Mesodermal cell (in vitro differentiated cells): ENCODE results near the gene PKD2L1.

Experiments used
- H3K27ac ChIP-seq: 2 replicates; pipeline ENCODE4 v1.7.0; 2013; ENCODE audit warnings: mild to moderate bottlenecking, low read depth, low read length, moderate library complexity; ENCODE audit not compliant: severe bottlenecking
- H3K36me3 ChIP-seq: 2 replicates; pipeline ENCODE4 v1.7.1; 2013; ENCODE audit warnings: mild to moderate bottlenecking, low read length, moderate library complexity; ENCODE audit not compliant: control insufficient read depth, insufficient read depth
- H3K4me1 ChIP-seq: one replicate; pipeline ENCODE4 v1.7.1; 2013; ENCODE audit warnings: mild to moderate bottlenecking, low read length; ENCODE audit not compliant: insufficient read depth, control insufficient read depth, poor library complexity, severe bottlenecking
- H3K4me3 ChIP-seq: 2 replicates; pipeline ENCODE4 v1.7.0; 2013; ENCODE audit warnings: low read length, control low read depth, mild to moderate bottlenecking; ENCODE audit not compliant: insufficient read depth, poor library complexity, severe bottlenecking; ENCODE audit errors: extremely low read depth
- H3K9me3 ChIP-seq: 2 replicates; pipeline ENCODE4 v1.7.1; 2013; ENCODE audit warnings: mild to moderate bottlenecking, low read length, moderate library complexity; ENCODE audit not compliant: control insufficient read depth
- WGBS, 2 experiments: methylation state at CpG; one replicate each; pipeline ENCODE4 v1.1.5; 2013; ENCODE audit warnings: missing lambda C conversion rate in 2 of 2; ENCODE audit not compliant: insufficient coverage in 2 of 2; 5-methylcytosine and 5-hydroxymethylcytosine counted together

The PKD2L1 gene

DNA sequence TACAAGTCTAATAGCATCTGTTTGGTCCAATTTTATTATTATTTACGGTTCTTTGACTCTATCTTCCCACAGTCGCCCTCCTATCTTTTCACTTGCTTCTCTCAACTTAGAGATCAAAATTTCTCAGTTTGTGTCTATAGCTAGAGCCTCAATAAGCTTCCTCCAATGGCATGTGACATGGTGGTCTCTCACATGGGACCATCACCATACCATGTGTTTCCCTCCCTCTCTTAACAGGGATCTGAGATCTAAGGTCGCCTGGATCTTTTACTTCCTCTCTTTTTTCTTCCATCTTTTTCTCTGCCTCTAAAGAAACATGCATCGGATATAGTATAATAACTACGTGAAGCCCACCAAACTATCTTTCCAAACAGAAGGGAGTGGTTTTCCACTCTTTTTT lies 1.8 kb downstream of the PKD2L1 start:
- no peaks in the 10 kb centered on the region for H3K4me1 ChIP-seq
- no peaks in the 10 kb centered on the region for H3K36me3 ChIP-seq
- H3K27ac ChIP-seq = no peak overlapping the region
- WGBS, 2 experiments = 23 to 43% methylated on average over 3 to 4 of the region's 5 CpGs
- H3K4me3 ChIP-seq = no peak overlapping the region
- H3K9me3 ChIP-seq = no peaks in the 10 kb centered on the region

DNA sequence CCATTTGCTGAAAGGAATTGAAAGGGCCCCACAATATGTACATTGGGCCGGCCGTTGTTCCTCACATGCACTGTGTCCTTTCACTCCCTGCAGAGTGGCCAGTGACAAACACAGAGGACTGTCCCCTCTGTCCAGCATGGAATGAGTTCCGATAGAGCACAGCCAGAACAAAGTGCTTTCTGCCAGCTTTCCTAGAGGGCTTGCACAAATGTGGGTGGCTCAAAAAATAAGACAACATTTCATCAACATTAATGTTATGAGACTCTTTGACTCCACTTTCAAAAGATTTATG lies 2.4 kb downstream of the PKD2L1 start:
- Histone ChIP-seq H3K4me3 (no peak overlapping the region), H3K4me1 (no peaks in the 10 kb centered on the region), H3K36me3 (no peaks in the 10 kb centered on the region), H3K9me3 (no peaks in the 10 kb centered on the region), H3K27ac (no peak overlapping the region)
- 65 to 86% methylated on average over 3 of the region's 3 CpGs for WGBS, 2 experiments

GRCh38 chr10:100327007-100327717 lies 2.9 kb downstream of the PKD2L1 start:
- Histone ChIP-seq H3K4me1 (no peaks in the 10 kb centered on the region), H3K36me3 (no peaks in the 10 kb centered on the region), H3K4me3 (no peak overlapping the region), H3K27ac (no peak overlapping the region), H3K9me3 (no peaks in the 10 kb centered on the region)
- 57 to 63% methylated on average over 8 of the region's 8 CpGs for WGBS, 2 experiments

GRCh38 chr10:100325158-100325557 lies 4.9 kb downstream of the PKD2L1 start:
- H3K4me1 ChIP-seq = no peaks in the 10 kb centered on the region
- H3K27ac ChIP-seq = no peak overlapping the region
- WGBS, 2 experiments = 26 to 30% methylated on average over 5 to 7 of the region's 7 CpGs

DNA sequence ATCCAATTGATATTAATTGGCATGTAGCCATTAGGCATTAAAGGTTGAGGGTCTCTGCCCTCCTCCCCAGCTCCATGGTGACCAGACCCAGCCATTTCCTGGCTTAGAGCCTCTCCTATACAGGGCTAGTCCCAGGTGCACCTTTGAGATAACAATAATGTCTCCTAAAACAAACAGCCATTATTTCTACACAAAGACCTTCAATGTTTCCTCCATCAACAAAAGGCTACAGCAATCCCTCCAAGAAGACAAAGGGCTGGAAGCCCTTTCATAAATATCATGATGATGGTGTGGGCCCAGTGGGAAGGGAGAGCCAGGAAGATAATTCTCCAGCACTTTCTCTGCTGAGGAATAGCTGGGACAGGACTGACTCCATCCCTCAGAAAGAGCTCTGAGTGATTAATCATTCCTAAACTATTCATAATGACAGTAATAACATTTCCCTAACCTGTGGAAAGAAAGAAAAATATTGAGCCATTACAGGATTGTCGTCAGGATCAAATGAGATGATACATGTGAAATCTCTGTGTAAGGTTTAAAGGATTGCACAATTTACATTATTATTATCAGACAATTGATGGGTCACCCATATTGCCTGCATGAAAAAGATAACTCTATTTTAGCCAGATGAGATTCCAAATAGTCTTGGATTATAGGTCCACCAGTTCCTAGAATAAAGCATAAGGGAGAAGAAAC lies 10.2 kb downstream of the PKD2L1 start:
- no peaks in the 10 kb centered on the region for H3K36me3 ChIP-seq
- no peak overlapping the region for H3K4me3 ChIP-seq
- no peaks in the 10 kb centered on the region for H3K4me1 ChIP-seq
- no peaks in the 10 kb centered on the region for H3K9me3 ChIP-seq
- no peak overlapping the region for H3K27ac ChIP-seq
- WGBS, 2 experiments = no CpG with 5 or more reads among the region's 1 CpG

More at GRCh38 chr10:100325158-100325557, 4.9 kb downstream of the PKD2L1 start:
- no peak overlapping the region for H3K4me3 ChIP-seq
- no peaks in the 10 kb centered on the region for H3K9me3 ChIP-seq
- no peaks in the 10 kb centered on the region for H3K36me3 ChIP-seq

GRCh38 chr10:100318207-100318606 lies 11.8 kb downstream of the PKD2L1 start:
- Histone ChIP-seq H3K4me3 (no peak overlapping the region), H3K9me3 (no peaks in the 10 kb centered on the region), H3K4me1 (no peaks in the 10 kb centered on the region), H3K27ac (no peak overlapping the region), H3K36me3 (no peaks in the 10 kb centered on the region)
- WGBS, 2 experiments = no CpG with 5 or more reads among the region's 4 CpGs

- H3K36me3 ChIP-seq = no peaks in the 10 kb centered on the region
- 77 to 98% methylated on average over 3 of the region's 4 CpGs for WGBS, 2 experiments
- no peaks in the 10 kb centered on the region for H3K9me3 ChIP-seq
- no peak overlapping the region for H3K27ac ChIP-seq
- H3K4me3 ChIP-seq = no peak overlapping the region
- H3K4me1 ChIP-seq = no peaks in the 10 kb centered on the region
Measured at GRCh38 chr10:100315615-100316014, 14.4 kb downstream of the PKD2L1 start.

GRCh38 chr10:100311298-100311697 lies 18.7 kb downstream of the PKD2L1 start:
- H3K4me3 ChIP-seq = no peak overlapping the region
- H3K4me1 ChIP-seq = no peaks in the 10 kb centered on the region
- no peaks in the 10 kb centered on the region for H3K36me3 ChIP-seq
- H3K27ac ChIP-seq = no peak overlapping the region
- no peaks in the 10 kb centered on the region for H3K9me3 ChIP-seq
- 100% methylated on average over 1 of the region's 4 CpGs; no CpG with 5 or more reads in 1 of the 2 experiments for WGBS, 2 experiments

DNA sequence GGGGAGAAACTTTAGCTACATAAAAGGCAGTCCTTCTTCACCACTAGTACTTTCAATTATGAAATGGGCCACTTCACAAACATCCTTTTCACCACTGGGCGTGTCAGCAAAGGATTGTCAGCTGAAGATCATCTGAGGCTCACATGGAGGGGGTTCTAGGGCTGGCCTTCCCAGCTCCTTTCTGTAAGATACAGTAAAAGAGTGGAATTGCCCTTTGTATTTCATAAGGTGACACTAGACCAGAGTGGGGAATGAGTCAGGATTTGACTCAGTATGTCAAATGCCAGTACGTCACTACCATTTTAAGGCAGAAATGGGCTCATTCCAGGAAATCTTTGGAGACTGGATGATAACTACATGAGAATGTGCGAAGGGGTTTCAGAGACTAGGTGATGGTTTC lies 22.3 kb downstream of the PKD2L1 start:
- no peaks in the 10 kb centered on the region for H3K4me1 ChIP-seq
- H3K36me3 ChIP-seq = no peaks in the 10 kb centered on the region
- no peaks in the 10 kb centered on the region for H3K9me3 ChIP-seq
- H3K27ac ChIP-seq = no peak overlapping the region
- 78 to 89% methylated on average over 1 to 2 of the region's 3 CpGs for WGBS, 2 experiments
- no peak overlapping the region for H3K4me3 ChIP-seq

DNA sequence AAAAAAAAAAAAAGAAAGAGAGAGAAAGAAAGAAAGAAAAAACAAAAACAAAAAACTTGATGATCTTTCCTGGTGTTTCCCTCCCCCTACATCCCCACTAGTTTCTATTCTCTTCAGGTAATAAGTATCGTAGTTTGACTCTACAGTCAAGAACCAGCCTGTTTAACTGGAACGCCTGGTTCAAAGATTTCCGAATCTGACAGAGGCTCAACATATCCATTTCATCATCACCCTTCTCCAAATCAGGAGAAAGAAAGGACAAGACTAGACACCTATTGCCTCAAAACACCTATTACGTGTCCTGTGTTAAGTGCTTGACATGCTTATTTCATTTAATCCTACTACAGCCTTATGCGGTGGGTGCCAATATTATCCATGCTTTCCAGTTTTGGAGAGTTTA lies 23.2 kb downstream of the PKD2L1 start:
- Histone ChIP-seq H3K27ac (no peak overlapping the region), H3K4me1 (no peaks in the 10 kb centered on the region), H3K9me3 (no peaks in the 10 kb centered on the region), H3K36me3 (no peaks in the 10 kb centered on the region), H3K4me3 (no peak overlapping the region)
- 100% methylated on average over 2 to 3 of the region's 5 CpGs for WGBS, 2 experiments

DNA sequence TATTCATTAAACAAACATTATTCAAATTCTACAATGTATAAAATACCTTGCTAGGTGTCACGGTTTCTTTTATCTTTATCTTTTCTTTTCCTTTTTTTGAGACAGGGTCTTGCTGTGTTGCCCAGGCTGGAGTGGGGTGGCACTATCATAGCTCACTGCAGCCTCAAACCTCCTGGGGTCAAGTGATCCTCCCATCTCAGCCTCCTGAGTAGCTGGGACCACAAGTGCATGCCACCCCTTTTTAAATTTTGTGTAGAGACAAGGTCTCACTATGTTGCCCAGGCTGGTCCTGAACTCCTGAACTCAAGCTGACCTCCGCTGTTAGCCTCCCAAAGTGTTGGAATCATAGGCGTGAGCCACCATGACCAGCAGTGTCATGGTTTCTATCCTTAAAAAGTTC lies 25.6 kb downstream of the PKD2L1 start:
- Histone ChIP-seq H3K27ac (no peak overlapping the region), H3K36me3 (no peaks in the 10 kb centered on the region), H3K4me3 (no peak overlapping the region), H3K4me1 (no peaks in the 10 kb centered on the region), H3K9me3 (no peaks in the 10 kb centered on the region)
- 69 to 87% methylated on average over 3 of the region's 3 CpGs for WGBS, 2 experiments
